Psoas muscle (tissue), 8 donors: ENCODE results near the gene PDE6C. TPM values are rescaled to one million over a fixed set of nuclear protein-coding genes. Genes with fewer than 3 reads are reported as not detected.

ENCODE experiments used
- ATAC-seq, 4 donors: fragments of 200-7000 bp; cut with Tn5 transposase; one replicate each; pipeline ENCODE4 v1.9.1; 2020; ENCODE audit warnings: moderate library complexity in 3 of 4, mild to moderate bottlenecking in 2 of 4
- DNase-seq, 2 donors: peaks; one replicate each; pipeline ENCODE4 v3.0.0-alpha.2; 2020
- H3K27ac ChIP-seq: fragments of 200-600 bp; one replicate; pipeline ENCODE4 v1.8.0; 2022
- H3K27me3 ChIP-seq, 3 donors: fragments of 200-600 bp in 1 of 3; one replicate each; pipeline versions ENCODE4 v1.6.1 to v1.8.0; 2013 to 2022; ENCODE audit warnings: low read length in 2 of 3, mild to moderate bottlenecking in 2 of 3, moderate library complexity in 1 of 3; ENCODE audit not compliant: insufficient read depth in 3 of 3
- H3K36me3 ChIP-seq, 2 donors: fragments of 200-600 bp in 1 of 2; one replicate each; pipeline versions ENCODE4 v1.6.1 to v1.8.0; 2013 to 2022; ENCODE audit warnings: low read depth in 1 of 2, mild to moderate bottlenecking in 1 of 2, moderate library complexity in 1 of 2; ENCODE audit not compliant: insufficient read depth in 1 of 2
- H3K4me1 ChIP-seq: fragments of 200-600 bp; one replicate; pipeline ENCODE4 v1.8.0; 2022
- H3K4me3 ChIP-seq: fragments of 200-600 bp; one replicate; pipeline ENCODE4 v1.8.0; 2022; ENCODE audit warnings: mild to moderate bottlenecking
- H3K9me3 ChIP-seq: fragments of 200-600 bp; one replicate; pipeline ENCODE4 v1.8.0; 2022
- WGBS, 3 donors: extraction: QIAGEN DNeasy Blood & Tissue Kit; methylation state at CpG; one replicate each; pipeline versions ENCODE4 v1.1.6 to v1.1.7; 2013; 5-methylcytosine and 5-hydroxymethylcytosine counted together
- intact Hi-C, 2 donors: fragments of 100-400 bp; cut with DNase I; formaldehyde crosslinking; loops; one replicate each; pipeline versions ENCODE4 v1.11.0 to v1.14.2; 2022
- polyA plus RNA-seq, 3 donors: library from polyadenylated mRNA; stranded (reverse); fragments of 200-250 nt; gene quantifications; one replicate each; pipeline ENCODE4 v1.2.3, GENCODE V29; 2013
- total RNA-seq, 4 donors: library from RNA; stranded (reverse); fragmentation: NEBNext Ultra II Directional in 2 of 4; extraction: Animal tissue kit (Norgen Biotek cat#: 25700) in 2 of 4; gene quantifications; one replicate each; pipeline versions ENCODE4 v1.2.1 to v1.2.4, GENCODE V29; 2021 to 2023
- TF ChIP-seq, protein P1 (sequence below): fragments of 200-600 bp; IDR thresholded peaks from one replicate; pipeline ENCODE4 v1.8.0; 2022; ENCODE audit warnings: antibody characterized with exemption
- donor health status: healthy with polysubstance abuse.
- donor health status: DM: no; HTN: no; CAD: no; lungs with moderate emphysema.
- donor health status: Bipolar disorder and iron deficiency.
- donor health status: healthy.
- donor health status: DM: yes; HTN: yes; CAD: no.
- donor health status: DM: no; HTN: no; CAD: no.
- donor health status: DM: no; HTN: no; CAD: no.
- donor health status: DM: yes; HTN: yes; CAD: no.

PDE6C gene
- total and polyA plus RNA-seq, 7 donors = not detected

DNA sequence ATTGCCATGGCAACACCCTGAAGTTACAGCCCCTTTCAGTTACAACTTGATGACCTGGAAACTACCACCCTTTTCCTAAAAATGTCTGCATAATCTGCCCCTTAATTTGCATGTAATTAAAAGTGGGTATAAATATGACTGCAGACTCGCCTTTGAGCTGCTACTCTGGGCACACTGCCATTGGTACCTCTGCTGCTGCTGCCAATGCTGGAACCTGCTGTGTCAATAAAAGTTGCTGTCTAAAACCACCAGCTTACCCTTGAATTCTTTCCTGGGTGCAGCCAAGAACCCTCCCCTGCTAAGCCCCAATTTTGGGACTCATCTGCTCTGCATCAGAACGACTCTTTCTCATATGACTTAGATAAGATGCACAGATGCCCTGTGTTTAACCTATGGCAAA is 100.3 kb downstream of the PDE6C start:
- DNase-seq = no peak
- ATAC-seq = no peak
- Histone ChIP-seq H3K4me1 (no peaks in the 10 kb centered on the region), H3K27me3 (no peaks in the 10 kb centered on the region), H3K36me3 (no peaks in the 10 kb centered on the region), H3K4me3 (no peak overlapping the region), H3K27ac (no peak overlapping the region), H3K9me3 (no peaks in the 10 kb centered on the region)
- TF ChIP-seq, protein P1, sequence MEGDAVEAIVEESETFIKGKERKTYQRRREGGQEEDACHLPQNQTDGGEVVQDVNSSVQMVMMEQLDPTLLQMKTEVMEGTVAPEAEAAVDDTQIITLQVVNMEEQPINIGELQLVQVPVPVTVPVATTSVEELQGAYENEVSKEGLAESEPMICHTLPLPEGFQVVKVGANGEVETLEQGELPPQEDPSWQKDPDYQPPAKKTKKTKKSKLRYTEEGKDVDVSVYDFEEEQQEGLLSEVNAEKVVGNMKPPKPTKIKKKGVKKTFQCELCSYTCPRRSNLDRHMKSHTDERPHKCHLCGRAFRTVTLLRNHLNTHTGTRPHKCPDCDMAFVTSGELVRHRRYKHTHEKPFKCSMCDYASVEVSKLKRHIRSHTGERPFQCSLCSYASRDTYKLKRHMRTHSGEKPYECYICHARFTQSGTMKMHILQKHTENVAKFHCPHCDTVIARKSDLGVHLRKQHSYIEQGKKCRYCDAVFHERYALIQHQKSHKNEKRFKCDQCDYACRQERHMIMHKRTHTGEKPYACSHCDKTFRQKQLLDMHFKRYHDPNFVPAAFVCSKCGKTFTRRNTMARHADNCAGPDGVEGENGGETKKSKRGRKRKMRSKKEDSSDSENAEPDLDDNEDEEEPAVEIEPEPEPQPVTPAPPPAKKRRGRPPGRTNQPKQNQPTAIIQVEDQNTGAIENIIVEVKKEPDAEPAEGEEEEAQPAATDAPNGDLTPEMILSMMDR = no peak
- WGBS, 3 donors = 37 to 55% (median 46%) methylated on average over 2 of the region's 2 CpGs
- intact Hi-C loops = no loop called here

DNA sequence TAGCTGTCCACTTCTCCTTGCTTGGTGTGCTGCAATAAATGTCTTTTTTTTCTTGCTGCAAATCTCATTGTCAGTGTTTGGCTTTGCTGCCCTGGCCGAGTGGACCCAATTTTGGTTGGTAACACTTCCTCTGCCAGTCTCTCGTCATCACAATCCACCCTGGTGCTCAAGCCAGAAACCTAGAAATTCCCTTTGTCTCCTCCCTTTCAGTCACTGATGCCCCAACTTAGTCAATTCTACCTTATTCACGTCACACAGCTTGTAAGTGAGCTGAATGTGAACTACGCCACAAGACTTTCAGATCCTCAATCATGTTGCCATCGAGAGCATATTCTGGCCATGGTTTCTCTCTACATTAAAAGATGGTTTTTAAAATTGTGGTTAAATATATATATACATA is 103.0 kb downstream of the PDE6C start:
- H3K4me1 ChIP-seq = no peaks in the 10 kb centered on the region
- no peaks in the 10 kb centered on the region for H3K27me3 ChIP-seq
- DNase-seq = no peak
- intact Hi-C loops = no loop called here
- ATAC-seq = no peak
- H3K27ac ChIP-seq = no peak overlapping the region
- H3K36me3 ChIP-seq = no peaks in the 10 kb centered on the region
- no peak overlapping the region for H3K4me3 ChIP-seq
- TF ChIP-seq, protein P1 = no peak
- WGBS, 3 donors = 77 to 81% (median 78%) methylated on average over 5 of the region's 5 CpGs
- no peaks in the 10 kb centered on the region for H3K9me3 ChIP-seq

Other genes with a start within 250 kb of the PDE6C start
- 1 to 10 TPM; 4.2 to 9.4 (median 5.8) TPM for gene MYOF, start 130.2 kb upstream of the PDE6C start, total RNA-seq
- 1 to 10 TPM in 2 of 3 donors, under 1 TPM in 1; 0.70 to 3.6 (median 2.1) TPM for gene MYOF, start 130.2 kb upstream of the PDE6C start, polyA plus RNA-seq
- under 1 TPM in 2 of 4 donors, not detected in 2; 0.10 to 0.29 TPM for gene CEP55, start 115.9 kb upstream of the PDE6C start, total RNA-seq
- gene CEP55, start 115.9 kb upstream of the PDE6C start, polyA plus RNA-seq = under 1 TPM in 2 of 3 donors, not detected in 1; 0.16 to 0.25 TPM
- under 1 TPM in 1 of 4 donors, not detected in 3; 0.07 TPM for gene FFAR4, start 45.9 kb upstream of the PDE6C start, total RNA-seq
- under 1 TPM; 0.01 to 0.18 (median 0.08) TPM for gene FFAR4, start 45.9 kb upstream of the PDE6C start, polyA plus RNA-seq
- gene RBP4, start 11.3 kb upstream of the PDE6C start, total RNA-seq = 1 to 10 TPM; 1.0 to 2.8 (median 1.7) TPM
- gene RBP4, start 11.3 kb upstream of the PDE6C start, polyA plus RNA-seq = 10 to 100 TPM in 1 of 3 donors, 1 to 10 TPM in 2; 1.2 to 13.6 (median 5.2) TPM
- gene FRA10AC1, start 90.1 kb downstream of the PDE6C start, total RNA-seq = 10 to 100 TPM in 3 of 4 donors, 1 to 10 TPM in 1; 6.7 to 14.0 (median 13.4) TPM
- 10 to 100 TPM in 1 of 3 donors, 1 to 10 TPM in 2; 6.4 to 15.0 (median 7.2) TPM for gene FRA10AC1, start 90.1 kb downstream of the PDE6C start, polyA plus RNA-seq
- gene LGI1, start 145.4 kb downstream of the PDE6C start, total RNA-seq = 1 to 10 TPM; 1.3 to 7.3 (median 2.6) TPM
- 1 to 10 TPM in 2 of 3 donors, under 1 TPM in 1; 0.20 to 1.4 (median 1.4) TPM for gene LGI1, start 145.4 kb downstream of the PDE6C start, polyA plus RNA-seq